NCI-H1105 (cell line): Measurements from ENCODE around the gene THSD1.
"Not testable (repeated sequence)": the region's sequence is repeated elsewhere in the genome, so short reads cannot be mapped to it uniquely, and the experiment has no call there.

ENCODE experiments used
- DNase-seq: peaks from one replicate; lab custom pipeline; 2025; lab: John Stamatoyannopoulos, UW

Gene THSD1

DNA sequence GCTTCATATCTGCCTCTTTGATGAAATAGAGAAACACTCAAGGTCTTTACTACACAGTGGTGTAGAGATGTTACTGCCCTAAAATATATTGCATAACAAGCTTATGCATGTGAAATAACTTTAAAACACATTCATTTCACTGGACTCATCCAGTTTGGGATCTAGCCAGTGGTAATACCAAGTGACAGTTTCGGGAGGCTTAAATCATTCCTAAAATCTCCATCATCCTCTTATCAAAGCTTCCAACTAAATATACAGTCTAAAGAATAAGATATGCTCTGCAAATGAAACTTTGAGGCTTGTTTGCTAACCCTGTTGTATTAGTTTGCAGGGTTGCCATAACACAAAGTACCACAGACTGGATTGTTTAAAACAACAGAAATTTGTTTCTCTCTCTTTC, 52.8 kb downstream of the THSD1 start:
- no peak for DNase-seq

DNA sequence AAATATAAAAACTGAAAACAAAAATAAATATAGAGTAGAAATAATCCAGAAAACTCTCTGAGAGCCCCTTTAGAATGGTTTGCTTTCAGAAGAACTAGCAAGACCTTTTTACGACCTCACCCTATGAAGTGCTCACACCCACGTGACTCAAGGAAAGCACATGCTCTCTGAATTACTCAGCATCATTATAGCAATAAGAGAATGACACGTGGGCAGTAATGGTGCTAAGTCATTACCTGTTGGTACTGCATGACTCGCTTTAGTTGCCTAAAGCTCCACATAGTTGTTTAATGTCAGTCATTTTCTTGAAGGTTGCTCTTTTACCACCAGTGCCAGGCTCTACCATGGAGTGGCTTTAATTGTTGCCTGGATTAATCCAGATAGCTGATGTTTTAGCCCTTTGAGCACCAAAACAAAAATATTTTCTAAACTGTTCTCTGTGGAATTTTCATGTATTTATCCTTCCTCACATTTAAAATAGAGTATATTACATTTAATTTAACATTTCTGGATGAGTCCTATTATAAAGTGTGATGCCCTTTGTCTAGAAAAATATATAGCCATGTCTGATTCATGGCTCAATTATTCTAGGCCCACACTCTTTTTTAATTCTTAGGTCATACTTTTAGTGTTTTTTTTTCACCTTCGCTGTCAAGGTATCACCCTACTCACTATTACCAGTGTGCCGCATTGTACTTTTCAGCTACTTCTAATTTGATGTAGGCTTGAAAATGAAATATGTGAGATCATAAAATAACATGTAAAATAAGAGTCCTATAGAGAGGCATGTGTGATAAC, 56.8 kb downstream of the THSD1 start:
- DNase-seq: no peak

- no peak for DNase-seq
Measured at GRCh38 chr13:52348071-52348470, 57.9 kb downstream of the THSD1 start.

- DNase-seq: no peak
Measured at GRCh38 chr13:52345631-52346251, 60.2 kb downstream of the THSD1 start.

- no peak for DNase-seq
Measured at GRCh38 chr13:52345048-52345447, 60.9 kb downstream of the THSD1 start.

GRCh38 chr13:52344108-52344507, 61.9 kb downstream of the THSD1 start:
- DNase-seq: no peak

DNA sequence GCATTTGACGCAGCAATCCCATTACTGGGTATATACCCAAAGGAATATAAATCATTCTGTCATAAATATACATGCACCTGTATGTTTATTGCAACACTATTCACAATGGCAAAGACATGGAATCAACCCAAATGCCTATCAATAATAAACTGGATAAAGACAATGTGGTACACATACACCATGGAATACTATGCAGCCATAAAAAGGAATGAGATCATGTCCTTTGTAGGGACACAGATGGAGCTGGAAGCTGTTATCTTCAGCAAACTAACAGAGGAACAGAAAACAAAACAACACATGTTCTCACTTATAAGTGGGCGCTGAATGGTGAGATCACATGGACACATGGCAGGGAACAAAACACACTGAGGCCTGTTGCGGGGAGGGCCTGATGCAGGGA, 63.8 kb downstream of the THSD1 start:
- DNase-seq: not testable (repeated sequence)

- DNase-seq: not testable (repeated sequence)
Measured at GRCh38 chr13:52337828-52338455, 68.0 kb downstream of the THSD1 start.

- not testable (repeated sequence) for DNase-seq
Measured at GRCh38 chr13:52334107-52334506, 71.9 kb downstream of the THSD1 start.

GRCh38 chr13:52331844-52332243, 74.1 kb downstream of the THSD1 start:
- not testable (repeated sequence) for DNase-seq
